ENCODE measurements around the gene CYP27B1. TPM values are rescaled to one million over a fixed set of nuclear protein-coding genes. Genes with fewer than 3 reads are reported as not detected.

CYP27B1 gene
- total RNA-seq, 1 experiment from 2014 or later, result 4.7 TPM

- POLR2A ChIA-PET (ENCODE audit: low non-redundant PET), result no interaction called here
- Histone ChIP-seq H3K27ac (ENCODE audit: low read depth, low read length, poor library complexity, severe bottlenecking) (peak overlapping the region; percentile 93), H3K27me3 (replicated peaks; ENCODE audit: insufficient read depth, low read depth, low read length, poor library complexity) (no peaks in the 10 kb centered on the region), H3K4me3 (ENCODE audit: low read depth, low read length, poor library complexity, severe bottlenecking) (peak overlapping the region; percentile 87), H3K9me3 (ENCODE audit: low read depth, low read length, poor library complexity, severe bottlenecking) (no peaks in the 10 kb centered on the region), H3K36me3 (ENCODE audit: insufficient read depth, low read length, poor library complexity, severe bottlenecking) (peaks cover 44% of the 10 kb centered on the region), H3K4me1 (ENCODE audit: insufficient read depth, low read length, poor library complexity, severe bottlenecking) (peaks cover 29% of the 10 kb centered on the region)
- TF ChIP-seq CTCF (conservative IDR thresholded peaks at IDR 0.05; ENCODE audit: low read depth, low read length), result no peak
- no peak for TF ChIP-seq EZH2 (IDR thresholded peaks at IDR 0.05; ENCODE audit: borderline replicate concordance, low read depth, low read length, poor library complexity, severe bottlenecking)
- BruUV-seq (replicated peaks), result no TSS peak
- intact Hi-C loops (cut with micrococcal nuclease; ENCODE audit: unreplicated experiment), result no loop called here
- no peak for DNase-seq (ENCODE audit: low spot score)
- CTCF ChIA-PET, result no interaction called here
Observed at GRCh38 chr12:57750561-57751431, 16.1 kb downstream of the CYP27B1 start.

- intact Hi-C loops (cut with micrococcal nuclease; ENCODE audit: unreplicated experiment), result no loop called here
- Histone ChIP-seq H3K27me3 (replicated peaks; ENCODE audit: insufficient read depth, low read depth, low read length, poor library complexity) (no peaks in the 10 kb centered on the region), H3K36me3 (ENCODE audit: insufficient read depth, low read length, poor library complexity, severe bottlenecking) (peaks cover 44% of the 10 kb centered on the region), H3K4me1 (ENCODE audit: insufficient read depth, low read length, poor library complexity, severe bottlenecking) (peaks cover 27% of the 10 kb centered on the region), H3K27ac (ENCODE audit: low read depth, low read length, poor library complexity, severe bottlenecking) (no peak overlapping the region), H3K9me3 (ENCODE audit: low read depth, low read length, poor library complexity, severe bottlenecking) (no peaks in the 10 kb centered on the region), H3K4me3 (ENCODE audit: low read depth, low read length, poor library complexity, severe bottlenecking) (no peak overlapping the region)
- TF ChIP-seq EZH2 (IDR thresholded peaks at IDR 0.05; ENCODE audit: borderline replicate concordance, low read depth, low read length, poor library complexity, severe bottlenecking) (no peak), CTCF (conservative IDR thresholded peaks at IDR 0.05; ENCODE audit: low read depth, low read length) (no peak)
- BruUV-seq (replicated peaks), result no TSS peak
- DNase-seq (ENCODE audit: low spot score), result no peak
- ChIA-PET POLR2A (ENCODE audit: low non-redundant PET) (no interaction called here), CTCF (no interaction called here)
Observed at GRCh38 chr12:57749061-57749460, 17.8 kb downstream of the CYP27B1 start.

GRCh38 chr12:57746025-57746424 is 20.9 kb downstream of the CYP27B1 start:
- Histone ChIP-seq H3K4me1 (ENCODE audit: insufficient read depth, low read length, poor library complexity, severe bottlenecking) (peaks cover 12% of the 10 kb centered on the region), H3K36me3 (ENCODE audit: insufficient read depth, low read length, poor library complexity, severe bottlenecking) (peaks cover 43% of the 10 kb centered on the region), H3K4me3 (ENCODE audit: low read depth, low read length, poor library complexity, severe bottlenecking) (peak overlapping the region; percentile 60), H3K27ac (ENCODE audit: low read depth, low read length, poor library complexity, severe bottlenecking) (peak overlapping the region; percentile 97), H3K9me3 (ENCODE audit: low read depth, low read length, poor library complexity, severe bottlenecking) (no peaks in the 10 kb centered on the region), H3K27me3 (replicated peaks; ENCODE audit: insufficient read depth, low read depth, low read length, poor library complexity) (no peaks in the 10 kb centered on the region)
- POLR2A ChIA-PET (ENCODE audit: low non-redundant PET), result no interaction called here
- no peak for DNase-seq (ENCODE audit: low spot score)
- intact Hi-C loops (cut with micrococcal nuclease; ENCODE audit: unreplicated experiment), result no loop called here
- BruUV-seq (replicated peaks), result no TSS peak
- CTCF ChIA-PET, result no interaction called here
- TF ChIP-seq CTCF (conservative IDR thresholded peaks at IDR 0.05; ENCODE audit: low read depth, low read length) (no peak), EZH2 (IDR thresholded peaks at IDR 0.05; ENCODE audit: borderline replicate concordance, low read depth, low read length, poor library complexity, severe bottlenecking) (no peak)
